Stimulated activated CD8-positive, alpha-beta memory T cell treated with anti-CD3 and anti-CD28 coated beads, Interleukin-7, amount 100 ng/mL, for 48 hours (primary cell): ENCODE measurements around the gene ODF4.
"Not testable (repeated sequence)": the region's sequence is repeated elsewhere in the genome, so short reads cannot be mapped to it uniquely, and the experiment has no call there.

Experiments
- DNase-seq, 2 donors: peaks; one replicate each; pipeline ENCODE4 v3.0.0-alpha.2; 2020; ENCODE audit warnings: low read depth in 1 of 2; ENCODE audit errors: extremely low read depth in 1 of 2

The ODF4 gene

GRCh38 chr17:8365143-8365542 lies 25.5 kb downstream of the ODF4 start:
- DNase-seq, result no peak

- DNase-seq, result no peak
Observed at GRCh38 chr17:8366231-8366630, 26.6 kb downstream of the ODF4 start.

GRCh38 chr17:8368193-8368592 lies 28.6 kb downstream of the ODF4 start:
- DNase-seq, result no peak

- DNase-seq, result no peak
Observed at GRCh38 chr17:8369944-8370343, 30.3 kb downstream of the ODF4 start.

GRCh38 chr17:8371786-8372185 lies 32.1 kb downstream of the ODF4 start:
- DNase-seq, result no peak

- DNase-seq, result no peak
Observed at GRCh38 chr17:8372422-8372821, 32.8 kb downstream of the ODF4 start.

GRCh38 chr17:8373856-8374255 lies 34.2 kb downstream of the ODF4 start:
- DNase-seq, result not testable (repeated sequence)

GRCh38 chr17:8375738-8376259 lies 36.2 kb downstream of the ODF4 start:
- no peak for DNase-seq

GRCh38 chr17:8376271-8377067 lies 36.8 kb downstream of the ODF4 start, which contains the start of gene KRABD2:
KRABD2 (minus strand) TSS chr17:8376704.
- peak; percentile 83 to 84 for DNase-seq

- no peak for DNase-seq
Observed at GRCh38 chr17:8377422-8377821, 37.8 kb downstream of the ODF4 start.

GRCh38 chr17:8378117-8378516 lies 38.5 kb downstream of the ODF4 start:
- not testable (repeated sequence) for DNase-seq

- no peak for DNase-seq
Observed at GRCh38 chr17:8380049-8380448, 40.4 kb downstream of the ODF4 start.

GRCh38 chr17:8382052-8382879 lies 42.6 kb downstream of the ODF4 start:
- no peak for DNase-seq

GRCh38 chr17:8382880-8383142 lies 43.2 kb downstream of the ODF4 start:
- DNase-seq, result no peak

GRCh38 chr17:8383143-8383822 lies 43.6 kb downstream of the ODF4 start, which contains the start of gene RPL26:
RPL26 (minus strand) TSS chr17:8383193; CDS start chr17:8382310, 883 bp downstream.
- DNase-seq, result peak; percentile 81 to 91

- no peak for DNase-seq
Observed at GRCh38 chr17:8384801-8385378, 45.2 kb downstream of the ODF4 start.

- DNase-seq, result no peak
Observed at GRCh38 chr17:8386841-8387240, 47.2 kb downstream of the ODF4 start.

GRCh38 chr17:8387914-8388651 lies 48.4 kb downstream of the ODF4 start:
- no peak for DNase-seq

GRCh38 chr17:8391711-8392110 lies 52.1 kb downstream of the ODF4 start:
- DNase-seq, result no peak

GRCh38 chr17:8392274-8392673 lies 52.6 kb downstream of the ODF4 start:
- DNase-seq, result no peak
